ENCODE measurements around the gene IGFLR1. TPM values are rescaled to one million over a fixed set of nuclear protein-coding genes. Genes with fewer than 3 reads are reported as not detected.

Gene IGFLR1
- total RNA-seq, 4 donors from 2014 or later: 5.2 to 6.1 (median 5.9) TPM

DNA sequence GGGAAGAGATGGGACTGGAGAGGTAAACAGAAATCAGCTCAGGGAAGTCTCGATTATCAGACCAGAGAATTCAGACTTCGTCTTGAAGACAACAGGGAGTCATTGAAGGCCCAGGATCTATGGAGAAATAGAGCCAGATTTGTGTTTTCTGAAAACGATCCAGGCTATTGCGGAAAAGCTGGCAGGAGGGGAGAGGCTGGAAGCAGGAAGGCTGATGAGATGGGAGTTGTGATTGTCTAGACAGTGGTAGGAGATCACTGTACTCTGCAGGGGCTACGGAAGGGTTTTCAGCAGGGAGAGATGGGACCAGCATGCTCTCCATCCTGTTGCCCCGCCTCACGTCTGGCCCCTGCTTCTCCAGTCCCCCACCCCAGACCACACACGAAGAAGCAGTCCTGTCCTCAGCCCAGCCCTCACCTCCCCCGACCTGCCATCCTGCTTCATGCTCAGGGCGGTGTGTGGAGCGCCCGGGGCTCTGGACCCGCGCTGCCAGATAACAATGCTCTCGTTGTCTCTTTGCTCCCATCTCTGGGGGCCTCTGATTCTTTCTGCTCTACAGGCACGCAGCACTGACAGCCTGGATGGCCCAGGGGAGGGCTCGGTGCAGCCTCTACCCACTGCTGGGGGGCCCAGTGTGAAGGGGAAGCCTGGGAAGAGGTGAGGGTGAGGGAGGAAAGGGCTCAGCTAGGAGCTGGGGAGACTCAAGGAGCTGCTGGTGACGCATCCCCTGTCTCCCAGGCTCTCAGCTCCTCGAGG is 35.0 kb upstream of the IGFLR1 start:
- Histone ChIP-seq H3K36me3 (peaks cover 0 to 3% of the 10 kb centered on the region in 2 donors), H3K9me3 (no peaks in the 10 kb centered on the region), H3K4me1 (peaks cover 6 to 8% of the 10 kb centered on the region in 2 donors), H3K4me3 (replicated peaks in 1 of 3) (no peak overlapping the region), H3K27me3 (no peaks in the 10 kb centered on the region), H3K27ac (no peak overlapping the region)
- WGBS, 2 donors: 61 to 66% methylated on average over 17 to 19 of the region's 19 CpGs
- no peak for TF ChIP-seq POLR2A (IDR thresholded peaks at IDR 0.05)
- TF ChIP-seq, protein P1, sequence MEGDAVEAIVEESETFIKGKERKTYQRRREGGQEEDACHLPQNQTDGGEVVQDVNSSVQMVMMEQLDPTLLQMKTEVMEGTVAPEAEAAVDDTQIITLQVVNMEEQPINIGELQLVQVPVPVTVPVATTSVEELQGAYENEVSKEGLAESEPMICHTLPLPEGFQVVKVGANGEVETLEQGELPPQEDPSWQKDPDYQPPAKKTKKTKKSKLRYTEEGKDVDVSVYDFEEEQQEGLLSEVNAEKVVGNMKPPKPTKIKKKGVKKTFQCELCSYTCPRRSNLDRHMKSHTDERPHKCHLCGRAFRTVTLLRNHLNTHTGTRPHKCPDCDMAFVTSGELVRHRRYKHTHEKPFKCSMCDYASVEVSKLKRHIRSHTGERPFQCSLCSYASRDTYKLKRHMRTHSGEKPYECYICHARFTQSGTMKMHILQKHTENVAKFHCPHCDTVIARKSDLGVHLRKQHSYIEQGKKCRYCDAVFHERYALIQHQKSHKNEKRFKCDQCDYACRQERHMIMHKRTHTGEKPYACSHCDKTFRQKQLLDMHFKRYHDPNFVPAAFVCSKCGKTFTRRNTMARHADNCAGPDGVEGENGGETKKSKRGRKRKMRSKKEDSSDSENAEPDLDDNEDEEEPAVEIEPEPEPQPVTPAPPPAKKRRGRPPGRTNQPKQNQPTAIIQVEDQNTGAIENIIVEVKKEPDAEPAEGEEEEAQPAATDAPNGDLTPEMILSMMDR (IDR thresholded peaks at IDR 0.05): no peak
- intact Hi-C loops (cut with DNase I): no loop called here
- no peak for DNase-seq

DNA sequence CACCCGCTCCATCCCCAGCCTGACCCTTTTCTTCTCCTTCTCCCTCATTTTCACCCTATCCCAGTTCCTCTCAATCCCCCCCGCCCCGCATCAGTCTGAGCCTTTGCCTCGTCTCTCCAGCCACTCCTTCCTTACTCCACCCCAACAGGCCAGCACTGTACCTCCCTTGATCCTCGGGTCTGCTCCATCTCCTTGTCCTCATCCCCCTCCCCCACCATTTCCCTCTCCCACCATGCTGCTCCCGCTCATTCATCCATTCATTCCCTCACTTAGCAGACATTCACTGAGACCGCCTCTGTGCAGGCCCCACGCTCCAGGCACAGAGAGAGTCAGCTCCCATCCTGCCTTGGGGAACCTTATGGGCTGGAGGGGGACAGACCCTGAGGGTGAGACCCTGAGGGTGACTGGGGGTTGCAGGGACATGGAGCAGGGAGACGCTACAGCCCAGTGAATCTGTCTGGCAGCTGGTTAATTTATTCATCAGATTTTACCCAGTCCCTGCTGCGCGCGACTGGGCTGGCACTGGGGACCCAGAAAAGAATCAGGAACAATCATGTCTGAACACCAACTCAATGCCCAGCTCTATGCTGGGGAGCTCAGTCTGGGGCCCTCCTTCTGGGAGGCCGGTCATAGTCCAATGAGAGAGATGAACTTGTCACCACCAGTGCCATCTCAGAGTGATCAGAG is 34.0 kb upstream of the IGFLR1 start:
- WGBS, 2 donors: 59% methylated on average over 11 to 12 of the region's 13 CpGs

DNA sequence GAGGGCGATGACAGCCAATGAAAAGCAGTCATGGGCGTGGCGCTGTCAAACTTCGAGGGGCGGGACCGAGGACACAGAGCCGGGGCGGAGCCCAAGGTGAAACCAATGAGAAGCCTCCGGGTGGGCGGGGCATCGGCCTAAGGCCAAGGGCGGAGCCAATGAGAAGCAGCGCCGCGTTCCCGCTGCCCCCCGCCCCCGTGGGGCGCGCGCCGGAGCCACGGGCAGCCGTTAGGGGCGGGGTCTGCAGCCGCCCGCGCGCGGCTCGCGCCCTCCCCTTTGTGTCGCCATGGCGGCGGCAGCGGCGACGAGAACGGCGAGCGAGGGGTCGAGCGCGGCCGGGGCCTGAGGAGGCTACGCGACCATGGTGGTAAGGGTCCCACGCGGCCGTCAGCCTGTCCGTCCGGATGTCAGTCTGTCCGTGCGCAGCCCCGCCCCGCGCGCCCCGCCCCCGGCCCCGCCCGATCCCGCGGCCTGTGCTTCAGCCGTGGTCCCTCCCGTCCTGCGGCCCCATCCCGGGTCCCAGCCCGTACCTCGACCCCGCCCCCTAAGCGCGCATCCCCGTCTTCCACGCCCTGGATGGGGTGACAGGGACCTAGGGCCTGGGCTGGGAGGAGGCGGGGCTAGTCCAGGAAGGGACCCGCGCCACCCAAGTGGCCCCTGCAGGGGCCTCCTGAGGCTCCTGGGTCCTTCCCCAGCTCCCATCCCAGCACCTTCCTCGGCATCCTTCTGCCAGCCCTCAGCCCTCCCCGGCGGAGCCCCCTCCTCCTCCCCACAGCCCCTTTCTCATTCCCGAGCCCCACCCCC is 33.2 kb upstream of the IGFLR1 start, which contains the start of gene ARHGAP33:
TSS of gene ARHGAP33 (plus strand) at position 267 of the 804 bp plus-strand sequence. CDS start at position 362, 95 bp downstream.
- Histone ChIP-seq H3K4me1 (peaks cover 6 to 8% of the 10 kb centered on the region in 2 donors), H3K27me3 (no peaks in the 10 kb centered on the region), H3K4me3 (replicated peaks in 1 of 3) (peak within 1 kb of the TSS in 2 of 3 donors; percentile 35 to 83), H3K9me3 (no peaks in the 10 kb centered on the region), H3K27ac (no peak within 1 kb of the TSS), H3K36me3 (no peaks in the 10 kb centered on the region)
- WGBS, 2 donors: 0 to 2% methylated on average over 18 of the region's 82 CpGs
- DNase-seq: peak; percentile 99 to 100
- intact Hi-C loops (cut with DNase I): no loop called here
- TF ChIP-seq POLR2A (IDR thresholded peaks at IDR 0.05): no peak
- TF ChIP-seq, protein P1 (IDR thresholded peaks at IDR 0.05): no peak

More for the DNA sequence above, 34.0 kb upstream of the IGFLR1 start:
- H3K27me3 ChIP-seq: no peaks in the 10 kb centered on the region
- H3K36me3 ChIP-seq: peaks cover 0 to 3% of the 10 kb centered on the region in 2 donors
- no peak overlapping the region for H3K27ac ChIP-seq
- peaks cover 6 to 8% of the 10 kb centered on the region in 2 donors for H3K4me1 ChIP-seq
- no peak for DNase-seq
- TF ChIP-seq POLR2A (IDR thresholded peaks at IDR 0.05): no peak
- no peaks in the 10 kb centered on the region for H3K9me3 ChIP-seq
- intact Hi-C loops (cut with DNase I): no loop called here
- peak overlapping the region in 1 of 3 donors; percentile 83 for H3K4me3 ChIP-seq (replicated peaks in 1 of 3)

DNA sequence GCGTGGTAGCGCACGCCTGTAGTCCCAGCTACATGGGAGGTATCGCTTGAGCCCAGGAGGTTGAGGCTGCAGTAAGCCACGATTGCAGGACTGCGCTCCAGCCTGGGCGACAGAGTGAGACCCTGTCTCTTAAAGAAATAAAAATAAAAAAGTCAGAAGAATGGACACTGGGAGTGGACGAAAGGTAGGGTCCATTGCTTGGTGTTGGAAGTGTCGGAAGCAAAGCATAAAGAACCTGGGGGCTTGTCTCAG is 32.7 kb upstream of the IGFLR1 start:
- no peaks in the 10 kb centered on the region for H3K36me3 ChIP-seq
- 25 to 40% methylated on average over 9 of the region's 9 CpGs for whole genome bisulfite sequencing, 2 donors
- intact Hi-C loops (cut with DNase I): no loop called here
- TF ChIP-seq, protein P1 (IDR thresholded peaks at IDR 0.05): no peak
- no peak for TF ChIP-seq POLR2A (IDR thresholded peaks at IDR 0.05)
- H3K27me3 ChIP-seq: no peaks in the 10 kb centered on the region
- DNase-seq: no peak
- H3K9me3 ChIP-seq: no peaks in the 10 kb centered on the region
- H3K4me1 ChIP-seq: peaks cover 6 to 8% of the 10 kb centered on the region in 2 donors
- H3K4me3 ChIP-seq (replicated peaks in 1 of 3): no peak overlapping the region
- H3K27ac ChIP-seq: no peak overlapping the region

GRCh38 chr19:35774274-35775045 is 32.2 kb upstream of the IGFLR1 start:
- no peak for TF ChIP-seq POLR2A (IDR thresholded peaks at IDR 0.05)
- TF ChIP-seq, protein P1 (IDR thresholded peaks at IDR 0.05): no peak
- Histone ChIP-seq H3K4me3 (replicated peaks in 1 of 3) (no peak overlapping the region), H3K4me1 (peaks cover 6 to 8% of the 10 kb centered on the region in 2 donors), H3K9me3 (no peaks in the 10 kb centered on the region), H3K36me3 (no peaks in the 10 kb centered on the region), H3K27ac (no peak overlapping the region), H3K27me3 (no peaks in the 10 kb centered on the region)
- 49 to 52% methylated on average over 16 of the region's 16 CpGs for WGBS, 2 donors
- intact Hi-C loops (cut with DNase I): no loop called here
- DNase-seq: no peak

All from thyroid gland (tissue), 4 donors.